Liver (tissue), 2 donors: ENCODE results near the gene CLRN3.

Experiments
- RAD21 ChIP-seq, 2 donors: IDR thresholded peaks; 2 replicates each; pipeline ENCODE4 v1.6.1; 2016; ENCODE audit warnings: antibody characterized with exemption in 2 of 2, mild to moderate bottlenecking in 2 of 2
- TF ChIP-seq, protein P1 (sequence below): IDR thresholded peaks from 2 replicates; pipeline ENCODE4 v1.6.1; 2016; ENCODE audit warnings: antibody characterized with exemption, mild to moderate bottlenecking
- donor health status: healthy.

DNA sequence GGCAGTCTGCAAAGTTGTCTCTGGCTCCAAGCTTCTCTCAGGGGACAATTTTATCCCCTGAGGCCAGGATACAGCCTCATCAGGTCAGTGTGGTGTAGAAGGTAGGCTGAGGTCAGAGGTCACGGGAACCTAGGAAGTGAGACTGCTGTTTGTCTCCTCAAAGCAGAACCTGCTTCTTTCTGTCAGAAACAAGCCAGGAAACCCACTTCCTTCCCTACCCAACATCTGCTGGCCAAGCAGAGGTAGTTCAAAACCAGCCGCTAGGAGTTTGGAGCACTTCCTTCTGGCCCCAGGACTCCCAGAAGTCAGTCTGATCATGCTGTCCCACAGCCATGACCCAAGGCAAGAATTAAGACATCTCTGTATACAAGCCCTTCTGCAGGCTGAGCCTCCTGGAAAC, 12.2 kb downstream of the CLRN3 start:
- TF ChIP-seq, protein P1, sequence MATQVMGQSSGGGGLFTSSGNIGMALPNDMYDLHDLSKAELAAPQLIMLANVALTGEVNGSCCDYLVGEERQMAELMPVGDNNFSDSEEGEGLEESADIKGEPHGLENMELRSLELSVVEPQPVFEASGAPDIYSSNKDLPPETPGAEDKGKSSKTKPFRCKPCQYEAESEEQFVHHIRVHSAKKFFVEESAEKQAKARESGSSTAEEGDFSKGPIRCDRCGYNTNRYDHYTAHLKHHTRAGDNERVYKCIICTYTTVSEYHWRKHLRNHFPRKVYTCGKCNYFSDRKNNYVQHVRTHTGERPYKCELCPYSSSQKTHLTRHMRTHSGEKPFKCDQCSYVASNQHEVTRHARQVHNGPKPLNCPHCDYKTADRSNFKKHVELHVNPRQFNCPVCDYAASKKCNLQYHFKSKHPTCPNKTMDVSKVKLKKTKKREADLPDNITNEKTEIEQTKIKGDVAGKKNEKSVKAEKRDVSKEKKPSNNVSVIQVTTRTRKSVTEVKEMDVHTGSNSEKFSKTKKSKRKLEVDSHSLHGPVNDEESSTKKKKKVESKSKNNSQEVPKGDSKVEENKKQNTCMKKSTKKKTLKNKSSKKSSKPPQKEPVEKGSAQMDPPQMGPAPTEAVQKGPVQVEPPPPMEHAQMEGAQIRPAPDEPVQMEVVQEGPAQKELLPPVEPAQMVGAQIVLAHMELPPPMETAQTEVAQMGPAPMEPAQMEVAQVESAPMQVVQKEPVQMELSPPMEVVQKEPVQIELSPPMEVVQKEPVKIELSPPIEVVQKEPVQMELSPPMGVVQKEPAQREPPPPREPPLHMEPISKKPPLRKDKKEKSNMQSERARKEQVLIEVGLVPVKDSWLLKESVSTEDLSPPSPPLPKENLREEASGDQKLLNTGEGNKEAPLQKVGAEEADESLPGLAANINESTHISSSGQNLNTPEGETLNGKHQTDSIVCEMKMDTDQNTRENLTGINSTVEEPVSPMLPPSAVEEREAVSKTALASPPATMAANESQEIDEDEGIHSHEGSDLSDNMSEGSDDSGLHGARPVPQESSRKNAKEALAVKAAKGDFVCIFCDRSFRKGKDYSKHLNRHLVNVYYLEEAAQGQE, result no peak
- no peak for TF ChIP-seq RAD21 (IDR thresholded peaks at IDR 0.05)
